ENCODE results near the gene CLOCK. TPM values are rescaled to one million over a fixed set of nuclear protein-coding genes. Genes with fewer than 3 reads are reported as not detected.

The CLOCK gene
- total and polyA plus RNA-seq, 9 of the 15 experiments (the other 6 are each of a cell fraction or from before 2014, with no cell fraction given) = 3.7 to 14.4 (median 9.4) TPM

DNA sequence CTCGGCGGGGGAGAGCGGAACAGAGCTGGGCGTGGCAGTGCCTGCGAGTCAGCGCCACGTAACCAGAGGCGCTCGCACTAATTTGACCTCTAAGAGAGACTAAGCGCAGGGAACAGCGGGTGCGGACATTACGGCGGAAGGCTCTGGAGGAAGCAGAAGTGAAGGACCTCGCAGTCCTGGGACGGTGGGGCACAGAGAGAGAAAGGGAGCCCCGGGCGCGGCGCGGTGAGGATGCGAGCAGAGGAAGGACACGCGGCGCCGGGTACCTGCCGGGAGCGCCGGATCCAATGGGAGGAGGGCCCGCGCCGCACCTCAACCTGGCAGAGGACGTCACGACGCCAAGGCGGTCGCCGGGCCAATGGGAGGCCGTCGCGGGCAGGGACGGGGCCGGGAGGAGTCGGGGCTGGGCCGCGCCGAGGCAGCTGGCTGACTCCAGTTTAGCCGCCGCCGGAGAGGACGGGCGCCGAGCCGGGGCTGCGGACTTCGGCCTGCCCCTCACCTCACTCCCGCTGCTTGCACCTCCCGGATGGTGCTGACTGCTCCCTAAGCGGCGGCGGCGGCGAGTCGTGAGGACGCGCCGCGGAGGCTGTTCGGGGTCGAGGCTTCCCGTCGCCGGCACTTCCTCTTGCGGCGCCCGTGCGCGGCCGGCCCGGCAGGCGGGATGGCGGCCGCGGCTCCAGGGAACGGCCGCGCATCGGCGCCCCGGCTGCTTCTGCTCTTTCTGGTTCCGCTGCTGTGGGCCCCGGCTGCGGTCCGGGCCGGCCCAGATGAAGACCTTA is 151.0 kb downstream of the CLOCK start, which contains the start of gene TMEM165 (continued):
- TF ChIP-seq CBX3 (IDR thresholded peaks at IDR 0.05; ENCODE audit: borderline replicate concordance in 1 of 2, low read length in 2 of 2) = peak in 1 of 2 experiments; percentile 26; a peak in 1 of 3 replicates
- TF ChIP-seq ZSCAN32 (CRISPR knock-in tag; IDR thresholded peaks at IDR 0.05) = no peak
- no peak for TF ChIP-seq ZKSCAN1 (IDR thresholded peaks at IDR 0.05; ENCODE audit: low read depth, low read length)
- TF ChIP-seq, protein P1, sequence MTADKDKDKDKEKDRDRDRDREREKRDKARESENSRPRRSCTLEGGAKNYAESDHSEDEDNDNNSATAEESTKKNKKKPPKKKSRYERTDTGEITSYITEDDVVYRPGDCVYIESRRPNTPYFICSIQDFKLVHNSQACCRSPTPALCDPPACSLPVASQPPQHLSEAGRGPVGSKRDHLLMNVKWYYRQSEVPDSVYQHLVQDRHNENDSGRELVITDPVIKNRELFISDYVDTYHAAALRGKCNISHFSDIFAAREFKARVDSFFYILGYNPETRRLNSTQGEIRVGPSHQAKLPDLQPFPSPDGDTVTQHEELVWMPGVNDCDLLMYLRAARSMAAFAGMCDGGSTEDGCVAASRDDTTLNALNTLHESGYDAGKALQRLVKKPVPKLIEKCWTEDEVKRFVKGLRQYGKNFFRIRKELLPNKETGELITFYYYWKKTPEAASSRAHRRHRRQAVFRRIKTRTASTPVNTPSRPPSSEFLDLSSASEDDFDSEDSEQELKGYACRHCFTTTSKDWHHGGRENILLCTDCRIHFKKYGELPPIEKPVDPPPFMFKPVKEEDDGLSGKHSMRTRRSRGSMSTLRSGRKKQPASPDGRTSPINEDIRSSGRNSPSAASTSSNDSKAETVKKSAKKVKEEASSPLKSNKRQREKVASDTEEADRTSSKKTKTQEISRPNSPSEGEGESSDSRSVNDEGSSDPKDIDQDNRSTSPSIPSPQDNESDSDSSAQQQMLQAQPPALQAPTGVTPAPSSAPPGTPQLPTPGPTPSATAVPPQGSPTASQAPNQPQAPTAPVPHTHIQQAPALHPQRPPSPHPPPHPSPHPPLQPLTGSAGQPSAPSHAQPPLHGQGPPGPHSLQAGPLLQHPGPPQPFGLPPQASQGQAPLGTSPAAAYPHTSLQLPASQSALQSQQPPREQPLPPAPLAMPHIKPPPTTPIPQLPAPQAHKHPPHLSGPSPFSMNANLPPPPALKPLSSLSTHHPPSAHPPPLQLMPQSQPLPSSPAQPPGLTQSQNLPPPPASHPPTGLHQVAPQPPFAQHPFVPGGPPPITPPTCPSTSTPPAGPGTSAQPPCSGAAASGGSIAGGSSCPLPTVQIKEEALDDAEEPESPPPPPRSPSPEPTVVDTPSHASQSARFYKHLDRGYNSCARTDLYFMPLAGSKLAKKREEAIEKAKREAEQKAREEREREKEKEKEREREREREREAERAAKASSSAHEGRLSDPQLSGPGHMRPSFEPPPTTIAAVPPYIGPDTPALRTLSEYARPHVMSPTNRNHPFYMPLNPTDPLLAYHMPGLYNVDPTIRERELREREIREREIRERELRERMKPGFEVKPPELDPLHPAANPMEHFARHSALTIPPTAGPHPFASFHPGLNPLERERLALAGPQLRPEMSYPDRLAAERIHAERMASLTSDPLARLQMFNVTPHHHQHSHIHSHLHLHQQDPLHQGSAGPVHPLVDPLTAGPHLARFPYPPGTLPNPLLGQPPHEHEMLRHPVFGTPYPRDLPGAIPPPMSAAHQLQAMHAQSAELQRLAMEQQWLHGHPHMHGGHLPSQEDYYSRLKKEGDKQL (CRISPR knock-in tag; IDR thresholded peaks at IDR 0.05; ENCODE audit: borderline replicate concordance) = no peak
- TF ChIP-seq SNRNP70 (optimal IDR thresholded peaks at IDR 0.05; ENCODE audit: low read depth, low read length) = no peak
- TF ChIP-seq SIX5 (IDR thresholded peaks at IDR 0.05; ENCODE audit: borderline replicate concordance in 1 of 2, insufficient read depth in 1 of 2, low read depth in 1 of 2, low read length in 2 of 2) = no peak
- TF ChIP-seq, protein P2, sequence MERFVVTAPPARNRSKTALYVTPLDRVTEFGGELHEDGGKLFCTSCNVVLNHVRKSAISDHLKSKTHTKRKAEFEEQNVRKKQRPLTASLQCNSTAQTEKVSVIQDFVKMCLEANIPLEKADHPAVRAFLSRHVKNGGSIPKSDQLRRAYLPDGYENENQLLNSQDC (CRISPR knock-in tag; IDR thresholded peaks at IDR 0.05) = 0 out of 2 replicates have a peak, but pooled peaks have one; percentile 19
- peak; percentile 76 for TF ChIP-seq ATF7 (IDR thresholded peaks at IDR 0.05)
- TF ChIP-seq ZNF146 (CRISPR knock-in tag; IDR thresholded peaks at IDR 0.05; ENCODE audit: unreplicated experiment) = no peak
- TF ChIP-seq DPF2 (IDR thresholded peaks at IDR 0.05) = peak; percentile 51; the same call in 1 of the 2 replicates
- no peak for TF ChIP-seq FOXM1 (IDR thresholded peaks at IDR 0.05; ENCODE audit: low read depth)
- no peak for TF ChIP-seq FOXM1 (CRISPR knock-in tag; IDR thresholded peaks at IDR 0.05; ENCODE audit: low read depth)
- TF ChIP-seq, protein P3, sequence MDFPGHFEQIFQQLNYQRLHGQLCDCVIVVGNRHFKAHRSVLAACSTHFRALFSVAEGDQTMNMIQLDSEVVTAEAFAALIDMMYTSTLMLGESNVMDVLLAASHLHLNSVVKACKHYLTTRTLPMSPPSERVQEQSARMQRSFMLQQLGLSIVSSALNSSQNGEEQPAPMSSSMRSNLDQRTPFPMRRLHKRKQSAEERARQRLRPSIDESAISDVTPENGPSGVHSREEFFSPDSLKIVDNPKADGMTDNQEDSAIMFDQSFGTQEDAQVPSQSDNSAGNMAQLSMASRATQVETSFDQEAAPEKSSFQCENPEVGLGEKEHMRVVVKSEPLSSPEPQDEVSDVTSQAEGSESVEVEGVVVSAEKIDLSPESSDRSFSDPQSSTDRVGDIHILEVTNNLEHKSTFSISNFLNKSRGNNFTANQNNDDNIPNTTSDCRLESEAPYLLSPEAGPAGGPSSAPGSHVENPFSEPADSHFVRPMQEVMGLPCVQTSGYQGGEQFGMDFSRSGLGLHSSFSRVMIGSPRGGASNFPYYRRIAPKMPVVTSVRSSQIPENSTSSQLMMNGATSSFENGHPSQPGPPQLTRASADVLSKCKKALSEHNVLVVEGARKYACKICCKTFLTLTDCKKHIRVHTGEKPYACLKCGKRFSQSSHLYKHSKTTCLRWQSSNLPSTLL (IDR thresholded peaks at IDR 0.05) = no peak
- TF ChIP-seq RBM15 (IDR thresholded peaks at IDR 0.05; ENCODE audit: insufficient read depth, low read length) = 0 out of 2 replicates have a peak, but pooled peaks have one; percentile 76
- TF ChIP-seq ZNF324 (CRISPR knock-in tag; IDR thresholded peaks at IDR 0.05) = no peak
- TF ChIP-seq MTA1 (IDR thresholded peaks at IDR 0.05; ENCODE audit: borderline replicate concordance) = no peak
- no peak for TF ChIP-seq ZNF24 (IDR thresholded peaks at IDR 0.05)
- TF ChIP-seq BRCA1 (IDR thresholded peaks at IDR 0.05) = no peak
- TF ChIP-seq BRCA1 (CRISPR knock-in tag; IDR thresholded peaks at IDR 0.05) = no peak
- TF ChIP-seq, protein P4, sequence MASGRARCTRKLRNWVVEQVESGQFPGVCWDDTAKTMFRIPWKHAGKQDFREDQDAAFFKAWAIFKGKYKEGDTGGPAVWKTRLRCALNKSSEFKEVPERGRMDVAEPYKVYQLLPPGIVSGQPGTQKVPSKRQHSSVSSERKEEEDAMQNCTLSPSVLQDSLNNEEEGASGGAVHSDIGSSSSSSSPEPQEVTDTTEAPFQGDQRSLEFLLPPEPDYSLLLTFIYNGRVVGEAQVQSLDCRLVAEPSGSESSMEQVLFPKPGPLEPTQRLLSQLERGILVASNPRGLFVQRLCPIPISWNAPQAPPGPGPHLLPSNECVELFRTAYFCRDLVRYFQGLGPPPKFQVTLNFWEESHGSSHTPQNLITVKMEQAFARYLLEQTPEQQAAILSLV (tag; IDR thresholded peaks at IDR 0.05) = no peak
- 0 out of 4 replicates have a peak, but pooled peaks of 1 of the 2 experiments have one; percentile 5 for TF ChIP-seq RCOR1 (IDR thresholded peaks at IDR 0.05; ENCODE audit: borderline replicate concordance in 1 of 2, low read depth in 2 of 2, low read length in 2 of 2)

All from K562 (cell line).